Nephron (organoid): Measurements from ENCODE around the gene RGS7BP.

Source experiments
- H3K27ac Mint-ChIP-seq, 3 experiments: 2 replicates each; pipeline ENCODE4 v1.8.0; 2020; ENCODE audit warnings: mixed read lengths in 3 of 3, mild to moderate bottlenecking in 2 of 3, moderate library complexity in 1 of 3
- H3K27me3 Mint-ChIP-seq: 2 replicates; pipeline ENCODE4 v1.8.0; 2021; ENCODE audit warnings: low read depth, mild to moderate bottlenecking, moderate library complexity, mixed read lengths
- H3K36me3 Mint-ChIP-seq: 2 replicates; pipeline ENCODE4 v1.8.0; 2020; ENCODE audit warnings: low read depth, mixed read lengths
- H3K4me1 Mint-ChIP-seq: 2 replicates; pipeline ENCODE4 v1.8.0; 2020; ENCODE audit warnings: mixed read lengths
- H3K4me3 Mint-ChIP-seq, 3 experiments: 2 replicates each; pipeline ENCODE4 v1.8.0; 2020; ENCODE audit warnings: mild to moderate bottlenecking in 3 of 3, mixed read lengths in 3 of 3, moderate library complexity in 2 of 3
- H3K9me3 Mint-ChIP-seq: 2 replicates; pipeline ENCODE4 v1.8.0; 2020; ENCODE audit warnings: mixed read lengths
- TF ChIP-seq, protein P1 (sequence below), 3 experiments: fragments of 200-600 bp; sonication (generic); IDR thresholded peaks; one replicate each; pipeline ENCODE4 v1.5.0; 2021; ENCODE audit warnings: antibody characterized with exemption in 3 of 3; ENCODE audit not compliant: unreplicated experiment in 3 of 3

The RGS7BP gene

DNA sequence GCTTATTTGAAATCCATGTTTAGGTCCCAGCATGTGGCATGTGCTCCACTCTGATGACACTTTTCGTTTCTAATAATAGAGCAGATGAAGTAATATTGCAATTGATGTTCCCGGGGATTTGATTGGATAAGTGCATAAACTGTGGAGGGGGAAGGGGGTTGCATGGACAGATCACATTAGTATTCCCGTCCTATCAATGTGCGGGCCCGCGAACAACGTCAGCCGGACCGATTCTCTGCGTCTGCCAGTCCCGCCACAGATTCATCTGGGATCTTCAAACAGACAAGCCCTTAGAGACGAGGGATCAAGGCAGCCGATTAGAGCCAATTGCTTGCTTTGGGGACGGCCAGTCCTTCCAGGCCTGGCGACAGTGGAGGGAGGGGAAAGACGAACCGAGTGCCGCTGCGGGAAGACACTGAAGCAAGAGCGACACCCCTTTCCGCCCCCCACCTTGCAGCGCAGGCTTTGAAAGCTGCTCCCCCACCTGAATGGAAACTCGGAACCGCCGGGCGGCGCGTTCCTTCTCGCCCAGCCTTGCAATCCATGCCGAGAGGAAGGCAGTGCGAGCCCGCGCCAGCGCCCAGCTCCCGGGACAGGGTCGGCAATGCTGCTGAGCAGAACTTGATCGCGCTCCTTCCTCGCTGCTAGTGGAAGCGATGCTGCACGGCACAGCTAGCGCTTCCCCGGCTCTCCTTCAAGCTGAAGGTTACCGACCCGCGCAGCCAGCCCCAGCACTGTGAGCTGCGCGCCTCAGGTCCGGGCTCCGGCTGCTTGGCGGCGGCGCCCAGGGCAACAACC lies at the start of gene RGS7BP:
Gene RGS7BP (plus strand): TSS at position 247 of the 798 bp plus-strand sequence. CDS start 610 bp downstream, outside the sequence.
- Mint-ChIP-seq H3K27me3 (peaks cover 67% of the 10 kb centered on the region), H3K4me1 (peaks cover 19% of the 10 kb centered on the region)

DNA sequence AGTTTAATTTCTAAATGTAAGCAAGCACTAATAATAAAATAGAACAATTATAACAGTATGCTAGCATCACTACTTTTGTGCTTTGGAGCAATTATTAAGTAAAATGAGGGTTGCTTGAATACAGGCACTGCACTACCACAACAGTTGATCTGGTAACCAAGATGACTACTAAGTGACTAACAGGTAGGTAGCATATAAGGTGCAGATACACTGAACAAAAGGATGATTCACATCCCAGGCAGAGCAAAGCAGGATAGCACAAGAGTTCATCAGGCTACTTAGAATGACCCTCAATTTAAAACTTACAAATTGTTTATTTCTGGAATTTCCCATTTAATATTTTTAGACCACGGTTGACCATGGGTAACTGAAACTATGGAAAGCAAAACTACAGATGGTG lies 48.0 kb upstream of the RGS7BP start:
- no peak overlapping the region for H3K27ac Mint-ChIP-seq
- no peaks in the 10 kb centered on the region for H3K36me3 Mint-ChIP-seq
- H3K4me3 Mint-ChIP-seq, result no peak overlapping the region
- TF ChIP-seq, protein P1, sequence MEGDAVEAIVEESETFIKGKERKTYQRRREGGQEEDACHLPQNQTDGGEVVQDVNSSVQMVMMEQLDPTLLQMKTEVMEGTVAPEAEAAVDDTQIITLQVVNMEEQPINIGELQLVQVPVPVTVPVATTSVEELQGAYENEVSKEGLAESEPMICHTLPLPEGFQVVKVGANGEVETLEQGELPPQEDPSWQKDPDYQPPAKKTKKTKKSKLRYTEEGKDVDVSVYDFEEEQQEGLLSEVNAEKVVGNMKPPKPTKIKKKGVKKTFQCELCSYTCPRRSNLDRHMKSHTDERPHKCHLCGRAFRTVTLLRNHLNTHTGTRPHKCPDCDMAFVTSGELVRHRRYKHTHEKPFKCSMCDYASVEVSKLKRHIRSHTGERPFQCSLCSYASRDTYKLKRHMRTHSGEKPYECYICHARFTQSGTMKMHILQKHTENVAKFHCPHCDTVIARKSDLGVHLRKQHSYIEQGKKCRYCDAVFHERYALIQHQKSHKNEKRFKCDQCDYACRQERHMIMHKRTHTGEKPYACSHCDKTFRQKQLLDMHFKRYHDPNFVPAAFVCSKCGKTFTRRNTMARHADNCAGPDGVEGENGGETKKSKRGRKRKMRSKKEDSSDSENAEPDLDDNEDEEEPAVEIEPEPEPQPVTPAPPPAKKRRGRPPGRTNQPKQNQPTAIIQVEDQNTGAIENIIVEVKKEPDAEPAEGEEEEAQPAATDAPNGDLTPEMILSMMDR (IDR thresholded peaks at IDR 0.05; ENCODE audit: unreplicated experiment in 3 of 3), result no peak
- peaks cover 5% of the 10 kb centered on the region for H3K4me1 Mint-ChIP-seq
- H3K27me3 Mint-ChIP-seq, result no peaks in the 10 kb centered on the region
- H3K9me3 Mint-ChIP-seq, result peaks cover 3% of the 10 kb centered on the region

More for the DNA sequence above, at the start of gene RGS7BP:
- no peaks in the 10 kb centered on the region for H3K9me3 Mint-ChIP-seq
- TF ChIP-seq, protein P1 (IDR thresholded peaks at IDR 0.05; ENCODE audit: unreplicated experiment in 3 of 3), result peak in 1 of 3 experiments; percentile 6
- peak within 1 kb of the TSS; percentile 39 to 51 (median 49) for H3K27ac Mint-ChIP-seq
- peak within 1 kb of the TSS; percentile 82 to 90 (median 85) for H3K4me3 Mint-ChIP-seq
- no peaks in the 10 kb centered on the region for H3K36me3 Mint-ChIP-seq

DNA sequence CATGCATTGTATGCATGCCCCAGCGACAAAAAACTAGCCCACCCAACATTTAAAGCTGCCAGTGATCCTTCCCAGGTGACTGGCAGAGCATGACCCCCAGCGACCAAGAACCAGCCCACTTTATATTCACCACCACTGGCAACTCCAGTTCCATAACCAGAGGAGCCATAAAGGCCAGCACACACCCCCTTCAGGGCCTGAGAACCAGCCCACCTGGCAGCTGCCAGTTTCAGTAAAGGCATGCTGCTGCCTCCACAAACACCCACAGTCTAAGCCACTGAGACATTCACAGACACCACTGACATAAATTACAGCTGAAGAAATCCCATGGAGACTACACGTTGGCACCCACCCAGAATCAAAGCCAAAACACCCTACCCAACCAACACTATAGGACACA lies 46.9 kb upstream of the RGS7BP start:
- Mint-ChIP-seq H3K27me3 (no peaks in the 10 kb centered on the region), H3K36me3 (no peaks in the 10 kb centered on the region), H3K9me3 (peaks cover 8% of the 10 kb centered on the region), H3K4me3 (no peak overlapping the region), H3K4me1 (peaks cover 5% of the 10 kb centered on the region), H3K27ac (no peak overlapping the region)
- TF ChIP-seq, protein P1 (IDR thresholded peaks at IDR 0.05; ENCODE audit: unreplicated experiment in 3 of 3), result no peak

DNA sequence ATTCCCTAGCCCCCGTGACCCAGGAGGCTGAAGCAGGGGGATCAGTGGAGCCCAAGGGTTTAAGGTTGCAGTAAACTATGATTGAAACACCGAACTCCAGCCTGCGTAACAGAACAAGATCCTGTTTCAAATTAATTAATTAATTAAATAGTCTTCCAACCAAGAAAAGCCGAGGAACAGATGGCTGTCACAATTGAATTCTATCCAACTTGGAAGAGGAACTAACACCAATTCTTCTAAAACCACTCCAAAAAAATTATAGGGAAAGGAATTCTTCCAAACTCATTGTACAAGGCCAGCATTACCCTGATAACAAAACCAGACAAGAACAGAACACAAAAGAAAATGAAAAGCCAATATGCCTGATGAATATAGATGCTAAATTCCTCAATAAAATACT lies 43.4 kb upstream of the RGS7BP start:
- TF ChIP-seq, protein P1 (IDR thresholded peaks at IDR 0.05; ENCODE audit: unreplicated experiment in 3 of 3), result no peak
- Mint-ChIP-seq H3K36me3 (no peaks in the 10 kb centered on the region), H3K9me3 (peaks cover 13% of the 10 kb centered on the region), H3K4me3 (no peak overlapping the region), H3K4me1 (peaks cover 5% of the 10 kb centered on the region), H3K27ac (no peak overlapping the region), H3K27me3 (no peaks in the 10 kb centered on the region)

DNA sequence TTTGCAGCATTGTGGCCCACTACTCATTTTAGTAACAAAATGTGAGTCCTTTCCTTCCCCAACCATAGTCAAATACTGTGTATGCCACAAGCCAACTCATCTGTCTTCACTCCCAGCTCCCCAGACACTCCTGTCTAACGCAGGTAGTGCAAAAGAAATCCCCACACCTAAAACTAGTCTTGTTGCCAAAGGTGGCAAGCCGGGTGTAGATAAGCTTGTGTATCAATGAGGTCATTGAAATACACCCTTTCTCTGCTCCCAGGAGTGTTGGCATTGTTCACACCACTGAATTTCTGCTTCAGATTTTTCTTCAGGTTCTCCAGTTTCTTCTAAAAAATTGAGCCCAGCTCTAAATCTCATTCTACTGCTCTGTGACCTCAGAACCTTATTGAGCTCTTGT lies 19.7 kb upstream of the RGS7BP start:
- H3K36me3 Mint-ChIP-seq, result no peaks in the 10 kb centered on the region
- no peaks in the 10 kb centered on the region for H3K27me3 Mint-ChIP-seq
- H3K27ac Mint-ChIP-seq, result no peak overlapping the region
- no peaks in the 10 kb centered on the region for H3K4me1 Mint-ChIP-seq
- peaks cover 15% of the 10 kb centered on the region for H3K9me3 Mint-ChIP-seq
- no peak overlapping the region for H3K4me3 Mint-ChIP-seq
- TF ChIP-seq, protein P1 (IDR thresholded peaks at IDR 0.05; ENCODE audit: unreplicated experiment in 3 of 3), result no peak

DNA sequence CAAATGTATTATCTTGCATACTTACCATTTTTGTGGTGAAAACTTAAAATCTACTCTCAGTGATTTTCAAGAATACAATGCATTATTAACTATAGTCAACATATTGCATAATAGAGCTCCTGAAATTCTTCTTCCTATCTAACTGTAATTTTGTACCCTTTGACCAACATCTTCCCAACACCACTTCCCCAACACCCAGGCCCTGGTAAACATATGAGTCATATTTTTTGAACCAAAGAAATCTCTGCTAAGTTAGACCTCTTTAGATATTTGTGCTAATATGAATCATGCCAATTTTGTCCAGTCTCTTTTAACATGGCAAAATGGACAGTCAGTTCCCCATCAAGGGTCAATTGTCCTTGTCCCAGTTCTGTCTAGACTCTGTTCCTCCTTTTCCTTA lies 18.5 kb upstream of the RGS7BP start:
- TF ChIP-seq, protein P1 (IDR thresholded peaks at IDR 0.05; ENCODE audit: unreplicated experiment in 3 of 3), result no peak
- H3K9me3 Mint-ChIP-seq, result peaks cover 15% of the 10 kb centered on the region
- H3K4me3 Mint-ChIP-seq, result no peak overlapping the region
- H3K27ac Mint-ChIP-seq, result no peak overlapping the region
- H3K4me1 Mint-ChIP-seq, result no peaks in the 10 kb centered on the region
- H3K27me3 Mint-ChIP-seq, result no peaks in the 10 kb centered on the region
- no peaks in the 10 kb centered on the region for H3K36me3 Mint-ChIP-seq
